Tibial nerve (tissue), 4 donors: ENCODE data around the gene ADAMTS17. TPM values are rescaled to one million over a fixed set of nuclear protein-coding genes. Genes with fewer than 3 reads are reported as not detected.
A peak's percentile ranks its signal among the peaks of the same experiment; 100 is the strongest.

Experiments used
- DNase-seq, 2 donors: peaks; one replicate each; pipeline ENCODE4 v3.0.0-alpha.2; 2019; ENCODE audit warnings: low spot score in 2 of 2
- H3K27ac ChIP-seq, 4 donors: fragments of 200-600 bp; sonication (generic) in 3 of 4; one replicate each; pipeline ENCODE4 v1.5.1; 2017 to 2019; ENCODE audit warnings: mild to moderate bottlenecking in 1 of 4
- H3K27me3 ChIP-seq, 2 donors: fragments of 200-600 bp; sonication (generic) in 1 of 2; one replicate each; pipeline versions ENCODE4 v1.5.1 to v1.6.0; 2017 to 2019
- H3K36me3 ChIP-seq, 3 donors: fragments of 200-600 bp; sonication (generic); one replicate each; pipeline ENCODE4 v1.5.1; 2018 to 2019
- H3K4me1 ChIP-seq, 4 donors: fragments of 200-600 bp; sonication (generic) in 3 of 4; one replicate each; pipeline ENCODE4 v1.5.1; 2017 to 2019
- H3K4me3 ChIP-seq, 4 donors: fragments of 200-600 bp; sonication (generic) in 3 of 4; one replicate each; pipeline ENCODE4 v1.5.1; 2017 to 2019; ENCODE audit warnings: mild to moderate bottlenecking in 1 of 4, moderate library complexity in 1 of 4
- H3K9me3 ChIP-seq, 4 donors: fragments of 200-600 bp; sonication (generic) in 3 of 4; one replicate each; pipeline ENCODE4 v1.5.1; 2017 to 2019
- CTCF ChIP-seq, 5 experiments: fragments of 200-600 bp in 3 of 5; fragments of 450-650 bp in 2 of 5; sonication (generic) in 3 of 5; IDR thresholded peaks; one replicate each; pipeline ENCODE4 v1.5.1; 2016 to 2019; ENCODE audit warnings: antibody characterized with exemption in 5 of 5, mild to moderate bottlenecking in 3 of 5, moderate library complexity in 2 of 5
- EP300 ChIP-seq, 2 donors: sonication (generic); formaldehyde crosslinking; IDR thresholded peaks; one replicate each; pipeline ENCODE4 v1.6.1; 2017; ENCODE audit warnings: antibody characterized with exemption in 2 of 2, mild to moderate bottlenecking in 1 of 2
- POLR2A ChIP-seq, 2 donors: fragments of 450-650 bp; IDR thresholded peaks; one replicate each; pipeline ENCODE4 v1.6.1; 2017; ENCODE audit warnings: antibody characterized with exemption in 2 of 2, mild to moderate bottlenecking in 2 of 2, moderate library complexity in 2 of 2
- WGBS, 2 donors: methylation state at CpG; one replicate each; pipeline ENCODE4 v1.1.5; 2018; 5-methylcytosine and 5-hydroxymethylcytosine counted together
- total RNA-seq, 4 donors: library from RNA; depleted of rRNA; stranded (reverse); fragments of >200 nt; gene quantifications; one replicate each; pipeline ENCODE4 v1.1.0, GENCODE V29; 2016

The ADAMTS17 gene
- total RNA-seq, 4 donors from 2014 or later: 0.66 to 5.5 (median 3.7) TPM

GRCh38 chr15:100172356-100173024 lies 169.3 kb downstream of the ADAMTS17 start:
- no peak for TF ChIP-seq POLR2A (IDR thresholded peaks at IDR 0.05)
- no peak for TF ChIP-seq CTCF (IDR thresholded peaks at IDR 0.05)
- TF ChIP-seq EP300 (IDR thresholded peaks at IDR 0.05): no peak
- H3K9me3 ChIP-seq: peaks cover 0 to 40% (median 6%) of the 10 kb centered on the region in 4 donors
- no peak for DNase-seq
- no peak overlapping the region for H3K27ac ChIP-seq
- no peaks in the 10 kb centered on the region for H3K27me3 ChIP-seq
- peaks cover 0 to 6% (median 0%) of the 10 kb centered on the region in 4 donors for H3K4me1 ChIP-seq
- 95 to 98% methylated on average over 7 of the region's 7 CpGs for WGBS, 2 donors
- no peaks in the 10 kb centered on the region for H3K36me3 ChIP-seq
- no peak overlapping the region for H3K4me3 ChIP-seq

- H3K9me3 ChIP-seq: peaks cover 0 to 40% (median 6%) of the 10 kb centered on the region in 4 donors
- no peak overlapping the region for H3K27ac ChIP-seq
- peaks cover 0 to 6% (median 0%) of the 10 kb centered on the region in 4 donors for H3K4me1 ChIP-seq
- no peak for DNase-seq
- no peaks in the 10 kb centered on the region for H3K27me3 ChIP-seq
- TF ChIP-seq EP300 (IDR thresholded peaks at IDR 0.05) (no peak), CTCF (IDR thresholded peaks at IDR 0.05) (no peak)
- no peak overlapping the region for H3K4me3 ChIP-seq
- no peaks in the 10 kb centered on the region for H3K36me3 ChIP-seq
- 92 to 95% methylated on average over 5 of the region's 5 CpGs for WGBS, 2 donors
Measured at GRCh38 chr15:100171411-100171810, 170.4 kb downstream of the ADAMTS17 start.

- H3K4me1 ChIP-seq: peaks cover 0 to 6% (median 0%) of the 10 kb centered on the region in 4 donors
- H3K27me3 ChIP-seq: no peaks in the 10 kb centered on the region
- DNase-seq: no peak
- H3K4me3 ChIP-seq: no peak overlapping the region
- H3K36me3 ChIP-seq: no peaks in the 10 kb centered on the region
- peak overlapping the region in 1 of 4 donors; percentile 8 for H3K27ac ChIP-seq
- 62 to 77% methylated on average over 8 of the region's 8 CpGs for WGBS, 2 donors
- peaks cover 0 to 40% (median 6%) of the 10 kb centered on the region in 4 donors for H3K9me3 ChIP-seq
- no peak for TF ChIP-seq EP300 (IDR thresholded peaks at IDR 0.05)
- TF ChIP-seq CTCF (IDR thresholded peaks at IDR 0.05): no peak
- no peak for TF ChIP-seq POLR2A (IDR thresholded peaks at IDR 0.05)
Measured at GRCh38 chr15:100170291-100171210, 171.2 kb downstream of the ADAMTS17 start.

GRCh38 chr15:100169615-100170290 lies 172.0 kb downstream of the ADAMTS17 start:
- H3K36me3 ChIP-seq: no peaks in the 10 kb centered on the region
- no peaks in the 10 kb centered on the region for H3K27me3 ChIP-seq
- 92 to 95% methylated on average over 20 of the region's 20 CpGs for WGBS, 2 donors
- no peak overlapping the region for H3K4me3 ChIP-seq
- no peak overlapping the region for H3K27ac ChIP-seq
- H3K9me3 ChIP-seq: peaks cover 0 to 32% (median 6%) of the 10 kb centered on the region in 4 donors
- TF ChIP-seq CTCF (IDR thresholded peaks at IDR 0.05) (no peak), POLR2A (IDR thresholded peaks at IDR 0.05) (no peak), EP300 (IDR thresholded peaks at IDR 0.05) (no peak)
- DNase-seq: no peak
- H3K4me1 ChIP-seq: peaks cover 0 to 6% (median 0%) of the 10 kb centered on the region in 4 donors
